CD4-positive, alpha-beta T cell treated with Interleukin-15 for 1 hour (primary cell): Measurements from ENCODE around the gene SPPL2C.

ENCODE experiments used
- DNase-seq: peaks from one replicate; pipeline ENCODE4 v3.0.0-alpha.2; 2020

SPPL2C gene

DNA sequence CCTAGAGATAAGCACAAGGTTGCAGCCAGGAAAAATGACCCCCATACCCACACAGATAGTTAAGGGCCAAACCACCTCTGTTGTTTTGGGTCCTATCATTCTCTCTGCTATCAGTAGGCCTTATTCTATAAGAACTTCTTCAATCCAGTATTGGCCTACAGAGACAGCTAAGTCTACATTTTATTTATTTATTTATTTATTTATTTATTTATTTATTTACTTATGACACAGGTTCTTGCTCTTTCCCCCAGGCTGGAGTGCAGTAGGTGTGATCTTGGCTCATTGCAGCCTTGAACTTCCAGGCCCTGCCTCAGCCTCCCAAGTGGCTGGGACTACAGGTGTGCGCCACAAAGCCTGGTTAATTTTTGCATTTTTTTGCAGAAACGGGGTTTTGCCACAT, 42.2 kb downstream of the SPPL2C start:
- no peak for DNase-seq

DNA sequence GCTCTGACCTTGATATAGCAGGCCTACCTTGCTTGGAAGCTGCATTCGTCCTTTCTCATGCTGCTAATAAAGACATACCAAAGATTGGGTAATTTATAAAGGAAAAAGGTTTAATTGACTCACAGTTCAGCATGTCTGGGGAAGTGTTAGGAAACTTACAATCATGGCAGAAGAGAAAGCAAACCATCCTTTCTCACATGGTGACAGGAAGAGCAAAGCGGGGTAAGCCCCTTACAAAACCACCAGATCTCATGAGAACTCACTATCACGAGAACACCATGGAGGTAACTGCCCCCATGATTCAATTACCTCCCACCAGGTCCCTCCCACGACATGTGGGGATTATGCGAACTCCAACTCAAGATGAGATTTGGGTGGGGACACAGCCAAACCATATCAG, 43.7 kb downstream of the SPPL2C start:
- DNase-seq, result no peak

DNA sequence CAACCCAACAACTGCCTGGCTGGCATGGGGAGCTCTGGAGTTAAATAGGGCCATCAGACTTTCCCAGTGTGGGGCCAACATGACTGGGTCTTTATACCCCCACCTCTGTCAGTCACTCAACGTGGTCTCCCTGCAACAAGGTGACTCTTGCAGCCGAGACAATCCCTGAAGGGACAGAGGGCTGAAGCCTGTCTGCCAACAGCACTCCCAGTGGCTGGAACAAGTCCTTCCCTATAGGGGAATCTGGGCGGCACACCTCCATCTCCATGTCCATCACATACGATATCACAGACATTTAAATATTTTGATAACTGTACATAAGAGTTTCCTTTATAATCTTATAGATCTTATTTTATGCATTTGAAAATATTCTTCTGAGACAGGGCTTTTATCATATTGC, 44.9 kb downstream of the SPPL2C start:
- DNase-seq, result no peak

DNA sequence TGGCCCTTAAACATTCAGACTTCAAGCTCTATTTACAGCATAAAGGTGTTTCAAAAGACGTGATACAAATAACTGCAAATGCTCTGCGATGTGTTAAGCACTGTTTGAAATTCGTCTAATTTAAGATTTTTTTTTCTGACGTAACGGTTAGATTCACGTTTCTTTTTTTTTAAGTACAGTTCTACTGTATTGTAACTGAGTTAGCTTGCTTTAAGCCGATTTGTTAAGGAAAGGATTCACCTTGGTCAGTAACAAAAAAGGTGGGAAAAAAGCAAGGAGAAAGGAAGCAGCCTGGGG, 49.0 kb downstream of the SPPL2C start:
- DNase-seq, result no peak

- peak; percentile 87 for DNase-seq
Measured at GRCh38 chr17:45894022-45894784, 49.5 kb downstream of the SPPL2C start, which contains the start of gene MAPT. MAPT (plus strand) TSS chr17:45894554; CDS start chr17:45962338, 67,784 bp downstream.

GRCh38 chr17:45895304-45895968, 50.8 kb downstream of the SPPL2C start:
- no peak for DNase-seq

GRCh38 chr17:45895969-45896785, 51.5 kb downstream of the SPPL2C start:
- no peak for DNase-seq
